Fibroblast of the aortic adventitia (primary cell): ENCODE measurements around the gene METTL16. TPM values are rescaled to one million over a fixed set of nuclear protein-coding genes. Genes with fewer than 3 reads are reported as not detected.
"Not testable (repeated sequence)": the region's sequence is repeated elsewhere in the genome, so short reads cannot be mapped to it uniquely, and the experiment has no call there.

Experiments
- DNase-seq: peaks from one replicate; pipeline ENCODE4 v3.0.0-alpha.2; 2010; ENCODE audit warnings: low read depth
- H3K4me3 ChIP-seq: 2 replicates; pipeline ENCODE4 v1.5.1; 2011; ENCODE audit warnings: low read depth, mild to moderate bottlenecking, control low read depth, low read length, moderate library complexity
- CTCF ChIP-seq: IDR thresholded peaks from 2 replicates; pipeline ENCODE4 v1.5.1; 2011; ENCODE audit warnings: mild to moderate bottlenecking, low read length, control low read depth, inconsistent platforms; ENCODE audit not compliant: insufficient read depth
- total RNA-seq: library from RNA; depleted of rRNA; stranded (reverse); fragments of >200 nt; gene quantifications from 2 replicates; pipeline ENCODE4 v1.2.3, GENCODE V29; 2012; ENCODE audit warnings: low replicate concordance

METTL16 gene
- total RNA-seq, 1 donor, result 18.7 TPM

- TF ChIP-seq CTCF, result no peak
- no peak for DNase-seq
Measured at GRCh38 chr17:2502871-2503580, 8.7 kb downstream of the METTL16 start.

GRCh38 chr17:2500446-2500845 is 11.2 kb downstream of the METTL16 start:
- TF ChIP-seq CTCF, result no peak
- no peak overlapping the region for H3K4me3 ChIP-seq
- no peak for DNase-seq

More at GRCh38 chr17:2502871-2503580, 8.7 kb downstream of the METTL16 start:
- H3K4me3 ChIP-seq, result no peak overlapping the region

- DNase-seq, H3K4me3 ChIP-seq: not testable (repeated sequence)
Measured at GRCh38 chr17:2489286-2489685, 22.4 kb downstream of the METTL16 start.

GRCh38 chr17:2487306-2487705 is 24.4 kb downstream of the METTL16 start:
- DNase-seq, result no peak
- TF ChIP-seq CTCF, result no peak
- H3K4me3 ChIP-seq, result no peak overlapping the region

- not testable (repeated sequence) for DNase-seq
Measured at GRCh38 chr17:2486709-2487108, 25.0 kb downstream of the METTL16 start.

GRCh38 chr17:2485970-2486369 is 25.7 kb downstream of the METTL16 start:
- H3K4me3 ChIP-seq, result no peak overlapping the region
- TF ChIP-seq CTCF, result no peak
- DNase-seq, result no peak

More at GRCh38 chr17:2486709-2487108, 25.0 kb downstream of the METTL16 start:
- not testable (repeated sequence) for H3K4me3 ChIP-seq

- no peak for TF ChIP-seq CTCF
- no peak overlapping the region for H3K4me3 ChIP-seq
- peak; percentile 53 for DNase-seq
Measured at GRCh38 chr17:2485543-2485942, 26.1 kb downstream of the METTL16 start.

GRCh38 chr17:2484876-2485275 is 26.8 kb downstream of the METTL16 start:
- H3K4me3 ChIP-seq, result no peak overlapping the region
- DNase-seq, result no peak
- no peak for TF ChIP-seq CTCF
